RCC 7860 (cell line): ENCODE results near the gene C3orf20.
"Not testable (repeated sequence)": the region's sequence is repeated elsewhere in the genome, so short reads cannot be mapped to it uniquely, and the experiment has no call there.

Experiments used
- DNase-seq: peaks from one replicate; pipeline ENCODE4 v3.0.0-alpha.2; 2015; ENCODE audit warnings: low spot score
- FAIRE-seq: peaks from 2 replicates; lab custom pipeline; 2012; peaks lifted over from hg19 to GRCh38; lab: Jason Lieb, UNC

The C3orf20 gene

DNA sequence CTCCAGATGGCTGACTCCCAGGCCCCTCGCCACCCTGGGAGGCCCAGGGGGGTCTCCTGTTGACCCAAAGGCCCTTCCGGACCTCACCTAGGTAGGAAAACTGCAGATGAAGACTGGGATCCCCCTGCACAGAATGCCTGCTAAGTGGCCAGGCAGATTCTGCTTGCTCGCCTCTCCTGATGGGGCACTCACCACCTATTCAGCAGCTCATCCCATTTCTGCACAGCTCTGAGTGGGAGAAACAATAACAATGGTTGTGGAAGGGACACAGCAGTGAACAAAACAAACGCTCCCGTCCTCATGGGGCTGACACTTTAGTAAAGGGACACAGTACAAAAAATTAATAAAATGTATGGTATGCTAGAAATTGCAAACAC lies 118.9 kb downstream of the C3orf20 start:
- FAIRE-seq = no peak
- DNase-seq = no peak

GRCh38 chr3:14794435-14794834 lies 119.5 kb downstream of the C3orf20 start:
- no peak for FAIRE-seq
- DNase-seq = no peak

DNA sequence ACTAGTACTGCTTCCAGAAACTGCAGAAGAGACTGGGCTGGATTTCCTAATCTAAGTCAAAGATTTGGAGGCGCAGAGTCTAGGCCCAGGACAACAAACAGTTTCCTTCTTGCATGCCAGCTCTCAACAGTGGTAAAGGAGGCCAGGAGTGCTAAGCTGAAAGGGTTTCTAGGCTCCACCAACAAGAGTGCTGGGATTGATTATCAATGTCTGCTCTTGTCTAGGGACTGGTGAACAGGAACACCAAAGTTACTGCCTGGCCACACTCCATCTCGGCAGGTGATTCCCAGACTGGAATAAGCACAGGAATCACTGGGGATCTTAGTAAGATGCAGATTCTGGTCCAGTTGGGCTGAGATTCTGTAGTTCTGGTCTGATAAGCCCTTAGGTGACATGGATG lies 121.1 kb downstream of the C3orf20 start:
- no peak for DNase-seq

DNA sequence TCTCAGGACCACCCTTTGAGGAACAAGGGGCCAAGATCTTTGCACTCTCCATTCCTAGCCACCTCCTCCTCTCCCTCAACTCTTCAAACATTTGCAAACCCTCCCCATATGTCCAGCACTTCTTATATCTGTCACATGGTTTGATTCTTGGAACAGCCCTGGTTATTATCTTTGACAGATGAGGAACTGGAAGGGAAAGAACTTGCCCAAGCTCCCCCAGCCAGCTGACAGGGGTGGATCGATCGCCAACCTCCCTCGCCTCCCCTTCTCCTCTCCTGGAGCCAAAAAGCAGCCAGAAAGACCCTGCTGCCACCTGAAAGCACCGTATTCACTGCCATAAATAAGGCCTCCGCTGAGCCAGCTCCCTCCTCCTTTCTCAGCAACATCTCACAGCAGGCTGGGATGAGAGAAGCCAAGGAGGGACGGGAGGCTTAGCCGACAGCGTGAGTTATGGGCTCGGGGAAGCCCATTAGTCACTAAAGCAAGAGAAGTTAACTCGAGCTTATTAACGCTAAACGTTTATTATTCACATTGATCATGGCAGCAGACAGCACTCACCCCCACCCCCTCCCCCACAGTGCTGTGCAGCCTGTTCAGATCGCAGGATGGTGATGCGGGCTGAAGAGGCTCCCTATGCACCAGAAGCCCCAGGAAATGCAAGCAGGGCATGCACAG lies 121.6 kb downstream of the C3orf20 start:
- DNase-seq (no peak), FAIRE-seq (no peak)

More for the DNA sequence above, 121.1 kb downstream of the C3orf20 start:
- no peak for FAIRE-seq

DNA sequence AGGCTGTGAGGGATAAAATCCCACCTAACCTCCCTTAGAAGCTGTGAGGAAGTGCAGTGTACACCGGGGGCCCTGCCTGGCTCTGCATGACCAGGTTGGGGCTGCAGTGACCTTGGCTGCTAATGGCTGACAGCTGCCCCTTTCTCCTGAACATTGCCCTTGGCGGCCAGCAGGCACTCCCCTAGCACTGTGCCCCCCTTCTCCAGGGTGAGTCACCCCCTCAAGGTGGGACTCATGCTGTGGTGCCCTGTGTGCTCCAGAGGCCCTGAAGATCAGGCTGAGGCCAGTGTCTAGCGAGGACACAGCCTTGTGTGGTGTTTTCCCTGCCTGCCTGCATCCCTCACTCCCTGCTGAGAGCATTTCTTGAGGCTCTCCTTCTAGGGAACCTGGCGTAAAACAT lies 122.8 kb downstream of the C3orf20 start:
- FAIRE-seq = no peak
- DNase-seq = no peak

DNA sequence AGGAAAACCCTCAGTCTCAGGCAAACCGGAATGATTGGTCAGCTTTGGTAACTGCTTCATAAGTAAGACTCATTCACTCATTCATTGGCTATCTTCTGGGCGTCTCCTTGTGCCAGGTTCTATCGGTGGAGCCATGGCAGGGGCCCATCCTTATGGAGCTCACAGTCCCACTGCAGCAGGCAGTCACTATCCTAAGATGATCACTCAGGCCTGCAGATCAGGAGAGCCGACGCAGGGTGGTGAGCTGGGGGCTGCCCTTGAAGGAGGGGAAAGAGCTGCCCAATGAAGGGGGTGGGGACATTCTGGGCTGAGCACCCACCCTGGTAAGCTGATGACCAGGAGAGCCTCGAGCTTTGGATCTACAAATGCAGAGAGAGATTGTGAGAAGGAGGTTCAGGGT lies 123.3 kb downstream of the C3orf20 start:
- DNase-seq (no peak), FAIRE-seq (no peak)

DNA sequence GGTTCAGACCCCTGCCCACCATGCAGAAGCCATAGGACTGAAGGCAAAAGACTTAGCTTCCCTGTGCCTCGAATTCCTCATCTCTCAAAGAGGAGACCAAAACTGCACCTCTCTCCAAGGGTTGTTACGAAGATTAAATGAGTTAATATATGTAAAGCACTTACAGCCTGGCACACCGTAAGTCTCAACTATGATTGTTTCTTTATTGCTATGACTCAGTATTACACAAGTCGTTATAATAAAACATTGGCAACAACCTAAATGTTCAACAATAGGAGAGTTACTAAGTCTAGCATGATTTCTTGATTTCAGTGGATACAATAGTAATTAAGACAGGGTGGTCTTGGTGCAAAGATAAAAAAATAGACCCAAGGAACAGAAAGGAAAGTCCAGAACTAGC lies 124.2 kb downstream of the C3orf20 start:
- no peak for FAIRE-seq
- no peak for DNase-seq

DNA sequence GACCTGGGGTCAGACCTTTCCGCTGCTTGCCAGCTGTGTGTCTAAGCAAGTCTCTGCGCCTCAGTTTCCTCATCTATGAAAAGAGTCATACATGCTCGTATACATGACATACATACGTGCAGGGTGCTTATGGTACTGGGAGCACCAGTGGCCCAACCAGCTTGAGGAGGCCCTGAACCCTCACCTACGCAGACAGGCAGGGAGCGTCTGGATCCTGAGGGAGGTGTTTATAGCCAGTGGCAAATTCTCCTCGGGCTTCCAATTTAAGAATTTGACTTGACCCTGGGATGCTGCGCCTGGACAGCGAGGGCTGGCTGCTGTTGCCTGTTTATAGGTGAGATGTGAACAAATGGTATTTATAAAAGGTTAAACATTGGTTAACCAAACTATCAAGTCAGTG lies 126.1 kb downstream of the C3orf20 start:
- FAIRE-seq = no peak
- no peak for DNase-seq

- DNase-seq (no peak), FAIRE-seq (no peak)
Measured at GRCh38 chr3:14801668-14802380, 126.9 kb downstream of the C3orf20 start.

DNA sequence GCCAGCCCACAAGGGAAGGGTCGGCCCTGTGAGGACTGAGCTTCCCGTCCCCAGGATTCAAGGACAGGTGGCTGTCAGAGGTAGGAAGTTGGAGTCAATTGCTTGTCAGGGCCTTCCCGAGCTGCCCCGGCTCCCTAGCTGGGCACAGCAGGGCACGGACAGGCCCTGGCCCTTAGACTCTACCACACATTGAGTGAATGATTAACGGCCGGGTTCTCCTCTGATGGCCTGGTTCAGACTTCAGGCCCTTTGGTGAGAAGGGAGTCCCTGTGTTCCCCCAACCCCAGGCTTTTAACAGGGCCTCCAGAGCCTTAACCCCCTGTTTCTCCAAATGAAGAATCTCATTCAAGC lies 127.4 kb downstream of the C3orf20 start:
- no peak for FAIRE-seq
- DNase-seq = no peak

- FAIRE-seq (no peak), DNase-seq (no peak)
Measured at GRCh38 chr3:14803101-14803980, 128.4 kb downstream of the C3orf20 start.

GRCh38 chr3:14803981-14804834 lies 129.3 kb downstream of the C3orf20 start:
- no peak for DNase-seq

DNA sequence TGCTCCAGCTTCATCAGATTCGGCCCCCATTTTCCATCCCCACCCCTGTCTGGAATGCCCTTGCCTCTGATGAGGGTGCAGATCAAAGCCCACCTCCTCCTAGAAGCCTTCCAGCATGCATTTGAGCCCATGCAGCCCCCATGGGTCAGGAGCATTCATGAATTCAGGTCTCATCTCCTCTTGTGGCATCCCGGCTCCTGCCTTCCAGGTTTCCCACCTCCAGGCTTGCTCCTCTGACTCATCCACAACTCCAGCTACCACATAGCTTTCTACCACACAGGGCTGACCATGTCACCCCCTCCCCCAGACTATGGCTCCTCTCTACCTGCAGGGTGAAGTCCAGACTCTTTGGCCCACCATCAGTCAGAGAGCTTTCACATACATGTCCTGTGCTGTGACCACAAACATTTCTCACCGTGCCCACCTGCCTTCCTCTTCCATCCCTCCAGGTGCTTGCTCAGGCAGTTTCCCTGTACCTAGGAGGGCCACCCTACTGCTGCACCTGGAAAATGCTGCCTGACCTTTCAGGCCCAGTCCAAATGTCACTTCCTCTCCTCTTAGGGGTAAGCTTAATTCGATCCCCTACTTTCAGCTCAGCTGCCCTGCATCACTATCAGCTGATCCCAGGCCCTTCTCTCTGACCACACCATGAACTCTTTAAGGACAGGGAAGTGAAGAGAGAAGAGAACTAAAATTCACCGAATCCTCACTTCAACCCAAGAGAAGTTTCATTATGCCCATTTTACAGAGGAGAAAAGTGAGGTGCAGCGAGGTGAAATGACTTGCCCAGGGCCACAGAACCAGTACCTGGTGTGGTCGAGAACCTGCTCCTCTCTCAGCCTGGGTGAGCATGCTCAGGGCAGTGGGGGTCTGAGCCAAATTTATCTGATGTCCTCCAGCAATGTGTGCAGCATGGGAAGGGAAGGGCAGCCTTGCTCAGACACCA lies 130.2 kb downstream of the C3orf20 start:
- DNase-seq = no peak
- no peak for FAIRE-seq

More at GRCh38 chr3:14803981-14804834, 129.3 kb downstream of the C3orf20 start:
- FAIRE-seq = no peak

- FAIRE-seq (no peak), DNase-seq (no peak)
Measured at GRCh38 chr3:14805961-14806537, 131.1 kb downstream of the C3orf20 start.

- DNase-seq (no peak), FAIRE-seq (no peak)
Measured at GRCh38 chr3:14806641-14807263, 131.8 kb downstream of the C3orf20 start.

DNA sequence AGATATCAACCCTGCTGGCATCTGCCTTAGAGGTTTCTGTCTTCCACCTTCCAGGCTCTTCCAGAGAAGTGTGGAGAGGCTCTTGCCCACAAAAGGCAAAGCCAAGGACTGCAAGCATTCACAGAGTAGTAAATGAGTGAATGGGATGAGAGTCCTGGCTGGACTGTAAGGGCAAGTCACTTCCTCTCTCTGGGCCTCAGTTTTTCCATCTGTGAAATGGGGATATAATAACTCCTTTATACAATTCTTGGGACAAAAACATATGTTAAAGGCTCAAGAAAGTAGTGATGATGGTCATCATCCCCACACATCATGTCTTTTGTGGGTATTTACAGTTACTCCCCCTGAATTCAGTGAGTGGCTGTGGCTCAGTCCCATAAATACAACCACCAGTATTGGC lies 133.1 kb downstream of the C3orf20 start:
- DNase-seq (no peak), FAIRE-seq (no peak)

GRCh38 chr3:14808502-14809266 lies 133.7 kb downstream of the C3orf20 start:
- FAIRE-seq = no peak
- no peak for DNase-seq

- FAIRE-seq, DNase-seq: not testable (repeated sequence)
Measured at GRCh38 chr3:14809611-14810010, 134.7 kb downstream of the C3orf20 start.
